HG03280 (cell line): Measurements from ENCODE around the gene TTC13.

ENCODE experiments used
- ATAC-seq: cut with Tn5 transposase; IDR thresholded peaks from one replicate; pipeline ENCODE4 v1.9.1; 2021; ENCODE audit warnings: mild to moderate bottlenecking, moderate library complexity; ENCODE audit not compliant: unreplicated experiment

Gene TTC13

GRCh38 chr1:230858918-230859729 is 119.5 kb downstream of the TTC13 start:
- no peak for ATAC-seq

- no peak for ATAC-seq
Observed at GRCh38 chr1:230858236-230858820, 120.3 kb downstream of the TTC13 start.

DNA sequence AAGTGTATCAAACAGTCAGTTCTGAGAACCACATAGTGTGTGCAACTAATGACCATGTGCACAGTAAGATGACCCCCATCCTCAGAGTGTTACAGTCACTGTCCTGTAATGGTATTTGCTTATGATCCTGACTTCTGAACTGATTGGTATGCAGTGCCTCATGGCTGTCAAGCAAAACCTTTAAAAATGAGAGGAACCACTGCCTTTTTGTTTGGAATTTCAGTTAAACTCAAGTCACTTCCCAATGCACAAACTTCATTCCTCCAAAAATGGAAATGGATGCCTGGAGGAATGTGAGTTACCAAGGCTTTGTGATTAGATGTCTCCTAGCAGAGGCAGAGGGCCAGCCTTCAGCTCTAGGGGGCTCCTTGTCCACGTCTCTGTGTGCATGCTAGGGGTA is 120.8 kb downstream of the TTC13 start:
- no peak for ATAC-seq

DNA sequence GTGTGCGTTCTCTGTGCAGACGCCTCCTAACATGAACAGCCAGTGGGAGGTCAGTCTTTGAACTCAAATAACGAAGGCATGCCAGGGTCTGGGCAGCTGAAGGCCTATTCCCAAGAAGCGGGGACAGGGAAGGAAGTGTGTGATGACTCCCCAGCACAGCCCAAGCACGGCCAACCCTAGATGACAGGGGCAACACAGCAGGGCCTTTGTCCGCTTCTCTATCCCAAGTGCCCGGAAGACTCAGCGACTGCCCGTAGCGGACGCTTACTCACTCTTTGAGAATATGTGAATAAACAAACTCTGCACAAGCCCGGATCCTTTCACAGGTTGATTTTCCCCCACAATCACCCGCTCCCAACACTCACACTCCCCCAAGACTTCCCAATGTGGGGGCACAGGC is 121.6 kb downstream of the TTC13 start:
- no peak for ATAC-seq
